ENCODE results near the gene CNTNAP5.

GRCh38 chr2:124586835-124587234 is 561.7 kb downstream of the CNTNAP5 start:
- TF ChIP-seq, protein P1, sequence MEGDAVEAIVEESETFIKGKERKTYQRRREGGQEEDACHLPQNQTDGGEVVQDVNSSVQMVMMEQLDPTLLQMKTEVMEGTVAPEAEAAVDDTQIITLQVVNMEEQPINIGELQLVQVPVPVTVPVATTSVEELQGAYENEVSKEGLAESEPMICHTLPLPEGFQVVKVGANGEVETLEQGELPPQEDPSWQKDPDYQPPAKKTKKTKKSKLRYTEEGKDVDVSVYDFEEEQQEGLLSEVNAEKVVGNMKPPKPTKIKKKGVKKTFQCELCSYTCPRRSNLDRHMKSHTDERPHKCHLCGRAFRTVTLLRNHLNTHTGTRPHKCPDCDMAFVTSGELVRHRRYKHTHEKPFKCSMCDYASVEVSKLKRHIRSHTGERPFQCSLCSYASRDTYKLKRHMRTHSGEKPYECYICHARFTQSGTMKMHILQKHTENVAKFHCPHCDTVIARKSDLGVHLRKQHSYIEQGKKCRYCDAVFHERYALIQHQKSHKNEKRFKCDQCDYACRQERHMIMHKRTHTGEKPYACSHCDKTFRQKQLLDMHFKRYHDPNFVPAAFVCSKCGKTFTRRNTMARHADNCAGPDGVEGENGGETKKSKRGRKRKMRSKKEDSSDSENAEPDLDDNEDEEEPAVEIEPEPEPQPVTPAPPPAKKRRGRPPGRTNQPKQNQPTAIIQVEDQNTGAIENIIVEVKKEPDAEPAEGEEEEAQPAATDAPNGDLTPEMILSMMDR (IDR thresholded peaks at IDR 0.05; ENCODE audit: poor library complexity) = no peak
- no peak for TF ChIP-seq EZH2 (IDR thresholded peaks at IDR 0.05; ENCODE audit: borderline replicate concordance)
- no peak for TF ChIP-seq EZH2phosphoT487 (IDR thresholded peaks at IDR 0.05; ENCODE audit: low read depth, severe bottlenecking, unreplicated experiment)
